SKM-1 treated with dmso at 0.1 percent for 144 hours (cell line): ENCODE results near the gene SOX30.
"Not testable (repeated sequence)": the region's sequence is repeated elsewhere in the genome, so short reads cannot be mapped to it uniquely, and the experiment has no call there.

Source experiments
- DNase-seq: peaks from one replicate; lab custom pipeline; 2025; ENCODE audit not compliant: unreplicated experiment; lab: John Stamatoyannopoulos, UW

SOX30 gene

GRCh38 chr5:157652377-157652692 is at the start of gene SOX30:
Gene SOX30 (minus strand): TSS chr5:157652438. CDS start chr5:157652078, 360 bp downstream.
- no peak for DNase-seq

GRCh38 chr5:157698674-157699073 is 46.4 kb upstream of the SOX30 start:
- DNase-seq: not testable (repeated sequence)

DNA sequence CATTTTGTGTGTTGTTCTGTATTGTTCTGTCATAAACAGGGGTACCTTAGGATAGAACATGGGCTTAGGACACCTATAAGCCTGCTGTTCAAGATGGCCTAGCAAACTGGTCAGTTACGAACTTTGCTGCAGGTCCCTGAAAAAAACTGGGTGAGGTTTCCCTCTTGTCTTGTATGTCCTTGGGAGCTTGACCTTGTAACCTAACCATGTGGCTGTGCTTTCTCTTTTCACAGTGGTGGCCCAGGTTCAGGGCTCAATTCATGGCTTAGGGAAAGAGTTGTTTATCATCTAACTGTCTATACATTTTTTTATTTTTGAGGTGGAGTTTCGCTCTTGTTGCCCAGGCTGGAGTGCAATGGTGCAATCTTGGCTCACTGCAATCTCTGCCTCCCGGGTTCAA is 43.9 kb upstream of the SOX30 start:
- DNase-seq: not testable (repeated sequence)

- DNase-seq: not testable (repeated sequence)
These were observed 41.6 kb upstream of the SOX30 start for GRCh38 chr5:157693816-157694215.

- no peak for DNase-seq
These were observed 38.6 kb upstream of the SOX30 start for GRCh38 chr5:157690690-157691433.

- DNase-seq: no peak
These were observed 37.9 kb upstream of the SOX30 start for GRCh38 chr5:157689942-157690689.

GRCh38 chr5:157687198-157687554 is 34.9 kb upstream of the SOX30 start:
- no peak for DNase-seq

DNA sequence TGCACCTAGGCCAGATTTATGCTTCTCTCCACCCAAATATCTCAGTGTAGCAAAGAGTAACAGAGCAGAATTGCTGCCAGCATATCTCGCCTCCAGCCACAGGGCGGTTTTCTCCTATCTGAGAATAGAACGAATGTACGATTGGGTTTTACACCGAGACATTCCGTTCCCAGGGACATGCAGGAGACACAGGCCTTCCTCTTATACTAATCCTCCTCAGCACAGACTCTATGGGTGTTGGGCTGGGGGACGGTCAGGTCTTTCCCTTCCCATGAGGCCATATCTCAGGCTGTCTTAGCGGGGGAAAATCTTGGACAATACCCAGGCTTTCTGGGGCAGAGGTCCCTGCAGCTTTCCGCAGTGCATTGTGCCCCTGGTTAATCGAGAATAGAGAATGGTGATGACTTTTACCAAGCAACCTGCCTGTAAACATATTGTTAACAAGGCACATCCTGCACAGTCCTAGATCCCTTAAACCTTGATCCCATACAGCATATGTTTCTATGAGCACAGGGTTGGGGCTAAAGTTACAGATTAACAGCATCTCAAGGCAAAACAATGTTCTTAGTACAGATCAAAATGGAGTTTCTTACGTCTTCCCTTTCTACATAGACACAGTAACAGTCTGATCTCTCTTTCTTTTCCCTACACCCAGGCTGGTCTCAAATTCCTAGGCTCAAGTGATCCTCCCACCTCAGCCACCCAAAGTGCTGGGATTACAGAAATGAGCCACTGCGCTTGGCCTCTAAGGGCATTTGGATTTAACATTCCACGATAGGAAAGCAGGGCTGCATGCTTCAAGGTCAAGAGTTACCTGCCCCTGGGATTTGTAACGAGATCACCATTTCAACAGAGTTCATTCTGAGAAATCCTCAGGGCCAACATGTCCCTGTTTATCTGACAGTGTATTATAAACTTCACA is 34.3 kb upstream of the SOX30 start:
- DNase-seq: not testable (repeated sequence)

DNA sequence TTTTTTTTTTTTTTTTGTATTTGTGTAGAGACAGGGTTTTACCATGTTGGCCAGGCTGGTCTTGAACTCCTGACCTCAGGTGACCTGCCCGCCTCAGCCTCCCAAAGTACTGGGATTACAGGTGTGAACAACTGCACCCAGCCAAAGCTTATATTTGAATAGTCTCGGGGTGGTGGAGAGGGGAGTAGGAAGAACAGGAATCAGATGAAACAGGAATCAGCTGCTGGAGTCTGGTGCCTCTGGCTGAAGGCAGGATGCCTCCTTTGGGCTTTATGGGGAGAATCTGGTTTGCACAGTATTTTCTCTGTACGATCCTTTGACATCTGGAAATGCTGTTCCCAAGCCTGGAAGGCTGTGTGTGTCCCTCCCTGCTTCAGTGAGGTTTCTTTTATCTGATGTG is 30.0 kb upstream of the SOX30 start:
- DNase-seq: no peak

- no peak for DNase-seq
These were observed 28.8 kb upstream of the SOX30 start for GRCh38 chr5:157681048-157681447.

GRCh38 chr5:157680239-157680638 is 28.0 kb upstream of the SOX30 start:
- DNase-seq: no peak

GRCh38 chr5:157679801-157680200 is 27.6 kb upstream of the SOX30 start:
- DNase-seq: no peak

- DNase-seq: no peak
These were observed 25.7 kb upstream of the SOX30 start for GRCh38 chr5:157677931-157678330.

DNA sequence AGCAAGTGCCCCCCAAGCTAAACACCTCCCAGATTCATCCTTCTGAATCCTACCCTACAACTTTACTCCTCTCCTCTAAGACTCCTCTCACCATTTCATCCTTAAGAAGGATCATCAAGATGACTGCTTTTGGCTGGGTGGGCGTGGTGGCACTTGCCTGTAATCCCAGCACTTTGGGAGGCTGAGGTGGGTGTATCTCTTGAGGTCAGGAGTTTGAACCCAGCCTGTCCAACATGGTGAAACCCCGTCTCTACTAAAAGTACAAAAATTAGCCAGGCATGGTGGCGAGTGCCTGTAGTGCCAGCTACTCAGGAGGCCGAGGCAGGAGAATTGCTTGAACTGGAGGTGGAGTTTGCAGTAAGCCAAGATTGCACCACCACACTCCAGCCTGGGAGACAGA is 22.1 kb upstream of the SOX30 start:
- not testable (repeated sequence) for DNase-seq

DNA sequence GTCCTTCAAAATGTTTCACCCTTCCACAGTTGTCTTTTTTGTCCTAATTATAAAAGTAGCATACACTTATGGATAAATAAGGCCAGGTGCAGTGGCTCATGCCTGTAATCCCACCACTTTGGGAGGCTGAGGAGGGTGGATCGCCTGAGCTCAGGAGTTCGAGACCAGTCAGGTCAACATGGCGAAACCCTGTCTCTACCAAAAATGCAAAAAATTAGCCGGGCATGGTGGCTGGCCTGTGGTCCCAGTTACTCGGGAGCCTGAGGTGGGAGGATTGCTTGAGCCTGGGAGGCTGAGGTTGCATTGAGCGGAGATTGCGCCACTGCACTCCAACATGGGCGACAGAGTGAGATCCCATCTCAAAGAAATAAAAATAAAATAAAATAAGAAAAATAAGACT is 20.7 kb upstream of the SOX30 start:
- DNase-seq: no peak

DNA sequence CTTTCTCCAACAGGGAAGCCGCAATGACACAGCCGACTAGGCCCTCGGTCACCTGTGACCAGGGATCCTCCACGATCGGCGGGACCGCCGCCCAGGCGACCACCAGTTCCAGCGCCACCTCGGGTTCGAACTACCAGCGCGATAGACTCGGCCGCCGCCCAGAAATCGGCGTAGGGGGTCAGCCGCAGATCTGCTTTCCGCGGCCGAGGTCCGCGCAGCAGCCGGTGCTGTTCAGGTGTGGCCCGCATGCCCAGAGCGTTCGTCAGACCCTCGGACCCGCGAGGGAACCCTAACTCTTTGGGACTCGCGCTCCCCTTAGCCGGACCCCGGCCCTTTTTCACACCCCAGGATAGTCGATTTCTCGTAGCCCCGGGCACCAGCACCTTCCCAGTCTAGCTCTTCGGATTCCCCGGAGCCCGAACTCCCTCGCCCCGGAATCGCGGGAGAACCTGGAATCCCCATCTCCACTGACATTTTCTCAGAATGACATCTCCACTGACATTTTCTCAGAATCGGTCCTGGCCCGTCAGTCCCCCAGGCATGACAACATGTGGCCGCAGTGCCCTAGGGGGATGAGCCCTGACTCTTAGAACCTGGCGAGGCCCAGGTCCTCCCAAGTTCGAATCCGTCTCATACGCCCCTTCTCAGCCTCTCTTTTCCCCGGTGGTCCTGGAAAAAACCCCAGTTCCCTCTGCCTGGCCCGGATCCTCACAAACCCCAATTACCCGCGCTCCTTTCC is 19.5 kb upstream of the SOX30 start:
- no peak for DNase-seq

DNA sequence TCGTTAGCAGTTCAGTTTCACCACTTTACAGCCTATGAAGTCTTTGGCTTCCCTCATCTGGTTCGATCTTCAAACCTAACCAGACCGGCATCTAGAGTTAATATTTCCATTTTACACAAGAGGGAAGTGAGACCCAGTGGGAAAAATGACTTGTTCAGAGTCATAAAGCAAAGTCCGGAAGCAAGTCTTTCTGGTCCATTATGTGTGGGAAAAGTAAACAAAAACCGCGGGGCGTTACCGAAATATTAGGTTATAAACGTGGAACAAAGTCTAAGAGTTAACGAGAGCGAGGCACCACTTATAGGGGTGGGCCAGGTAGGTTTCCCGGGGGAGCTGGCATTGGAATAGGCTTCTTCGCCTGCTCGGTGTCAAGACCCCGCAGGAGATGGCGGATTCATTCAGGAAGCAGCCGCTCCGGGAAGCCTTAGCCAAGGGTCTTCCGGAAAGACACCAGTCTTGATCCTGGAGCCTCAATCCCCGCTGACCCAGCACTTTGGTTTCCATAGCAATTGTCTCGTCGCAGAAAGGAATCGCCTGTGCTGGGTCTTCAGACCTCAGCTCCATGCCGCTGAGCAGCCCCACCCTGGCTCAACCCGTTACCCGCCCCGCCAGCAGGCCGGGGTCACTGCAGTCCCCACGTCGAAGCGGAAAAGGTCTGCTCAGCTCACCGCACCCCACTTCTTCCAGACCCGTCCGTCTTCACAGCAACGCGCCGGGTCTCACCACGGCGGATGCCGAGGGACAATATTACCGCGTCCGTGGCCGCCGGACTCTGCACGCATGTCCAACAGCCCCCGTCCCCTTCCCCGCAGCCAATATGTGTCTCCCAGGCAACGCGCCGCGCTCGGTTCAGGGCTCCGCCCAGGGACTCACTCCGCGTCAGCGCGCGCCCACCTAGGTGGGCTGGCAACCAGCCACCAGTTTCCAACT is 18.7 kb upstream of the SOX30 start, which contains the start of gene C5orf52:
Gene C5orf52, plus strand, starts transcription at position 872 of the 930 bp plus-strand sequence. CDS start 82 bp downstream, outside the sequence.
- DNase-seq: no peak

GRCh38 chr5:157669701-157670097 is 17.5 kb upstream of the SOX30 start:
- no peak for DNase-seq

DNA sequence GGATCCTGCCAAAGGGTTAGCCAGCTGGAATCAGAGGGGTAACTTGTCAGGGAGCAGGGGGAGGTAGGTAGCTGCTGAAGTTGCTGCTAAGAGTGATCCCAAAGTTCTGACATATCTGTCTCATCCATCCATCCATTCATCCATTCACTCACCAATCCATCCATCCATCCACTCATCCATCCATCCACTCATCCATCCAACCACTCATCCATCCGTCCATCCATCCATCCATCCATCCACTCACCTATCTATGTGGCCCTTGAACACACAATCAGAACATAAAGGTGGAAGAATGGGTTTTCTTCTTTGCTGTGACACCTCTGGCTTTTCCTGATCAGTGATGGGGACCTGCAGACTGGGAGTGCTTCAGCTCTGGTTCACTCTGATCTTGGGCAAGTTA is 16.1 kb upstream of the SOX30 start:
- DNase-seq: no peak
